Measurements from ENCODE around the gene TAGLN2. TPM values are rescaled to one million over a fixed set of nuclear protein-coding genes. Genes with fewer than 3 reads are reported as not detected.

The TAGLN2 gene
- polyA plus RNA-seq, 2 of the 4 experiments (the other 2 are of a cell fraction): 536 to 811 TPM

GRCh38 chr1:159933347-159933746, 8.0 kb upstream of the TAGLN2 start:
- FAIRE-seq: no peak
- no peak overlapping the region for H3K4me3 ChIP-seq
- ChIA-PET CTCF (interaction anchor here (0.9 to 22.4 kb wide), 11 partner anchors 8 to 152 kb away, joined by 3 to 665 read pairs (median 7); partner anchors contain the start of genes IGSF9 and TAGLN2), POLR2A (interaction anchor here (2.0 kb wide), 1 partner anchor 8 kb away, joined by 5 read pairs; the partner anchor contains the start of gene TAGLN2)
- no peaks in the 10 kb centered on the region for H3K9me3 ChIP-seq
- no peak for ATAC-seq
- no peak for DNase-seq (ENCODE audit: low read depth in 1 of 2, low spot score in 1 of 2)
- H3K27ac ChIP-seq: no peak overlapping the region
- peaks cover 20% of the 10 kb centered on the region for H3K4me1 ChIP-seq
- WGBS (ENCODE audit: missing lambda C conversion rate): 79% methylated on average over 4 of the region's 4 CpGs
- H3K4me2 ChIP-seq: no peak overlapping the region
- TF ChIP-seq RFX5 (IDR thresholded peaks at IDR 0.05) (no peak), RCOR1 (IDR thresholded peaks at IDR 0.05; ENCODE audit: low read depth, low read length) (no peak), KDM1A (IDR thresholded peaks at IDR 0.05; ENCODE audit: low read depth) (no peak), ZC3H11A (IDR thresholded peaks at IDR 0.05) (no peak), NFE2L2 (conservative IDR thresholded peaks at IDR 0.05; ENCODE audit: low read length) (no peak), EHMT2 (IDR thresholded peaks at IDR 0.05; ENCODE audit: low read depth) (no peak)

- ChIA-PET CTCF (interaction anchor here (0.8 to 22.4 kb wide), 10 partner anchors 7 to 319 kb away, joined by 3 to 665 read pairs (median 8); partner anchors contain the start of genes IGSF9 and TAGLN2), POLR2A (interaction anchor here (2.0 kb wide), 1 partner anchor 7 kb away, joined by 5 read pairs; the partner anchor contains the start of gene TAGLN2)
- Histone ChIP-seq H3K4me1 (peaks cover 16% of the 10 kb centered on the region), H3K4me3 (no peak overlapping the region), H3K9me3 (no peaks in the 10 kb centered on the region), H3K4me2 (no peak overlapping the region), H3K27ac (no peak overlapping the region)
- ATAC-seq: no peak
- TF ChIP-seq HES2 (IDR thresholded peaks at IDR 0.05): no peak
- TF ChIP-seq EP300 (IDR thresholded peaks at IDR 0.05): no peak
- TF ChIP-seq PBX3 (IDR thresholded peaks at IDR 0.05): no peak
- TF ChIP-seq HOXB5 (CRISPR knock-in tag; IDR thresholded peaks at IDR 0.05): no peak
- TF ChIP-seq SREBF2 (IDR thresholded peaks at IDR 0.05): no peak
- no peak for TF ChIP-seq CHD2 (IDR thresholded peaks at IDR 0.05; ENCODE audit: low read length, partially characterized antibody)
- no peak for TF ChIP-seq HOXB13 (CRISPR knock-in tag; IDR thresholded peaks at IDR 0.05; ENCODE audit: low read depth)
- no peak for FAIRE-seq
- WGBS (ENCODE audit: missing lambda C conversion rate): 72% methylated on average over 8 of the region's 16 CpGs
- DNase-seq (ENCODE audit: low read depth in 1 of 2, low spot score in 1 of 2): no peak
These were observed 7.3 kb upstream of the TAGLN2 start for GRCh38 chr1:159932296-159933285.

GRCh38 chr1:159931795-159932173, 6.5 kb upstream of the TAGLN2 start:
- Histone ChIP-seq H3K4me2 (no peak overlapping the region), H3K27ac (no peak overlapping the region), H3K4me3 (no peak overlapping the region), H3K9me3 (no peaks in the 10 kb centered on the region), H3K4me1 (peaks cover 7% of the 10 kb centered on the region)
- ChIA-PET POLR2A (no interaction called here), CTCF (interaction anchor here (0.8 to 22.4 kb wide), 6 partner anchors 14 to 320 kb away, joined by 4 to 665 read pairs (median 12); partner anchors contain the start of gene IGSF9)
- DNase-seq (ENCODE audit: low read depth in 1 of 2, low spot score in 1 of 2): no peak
- ATAC-seq: no peak
- no peak for FAIRE-seq
- WGBS (ENCODE audit: missing lambda C conversion rate): 93% methylated on average over 3 of the region's 3 CpGs
- TF ChIP-seq MYC (IDR thresholded peaks at IDR 0.05; ENCODE audit: borderline replicate concordance, low read length): no peak
- no peak for TF ChIP-seq ZNF302 (CRISPR knock-in tag; IDR thresholded peaks at IDR 0.05)
- TF ChIP-seq HMGXB4 (CRISPR knock-in tag; IDR thresholded peaks at IDR 0.05; ENCODE audit: borderline replicate concordance): no peak
- TF ChIP-seq CHD4 (IDR thresholded peaks at IDR 0.05; ENCODE audit: borderline replicate concordance): no peak
- no peak for TF ChIP-seq HES2 (IDR thresholded peaks at IDR 0.05)
- no peak for TF ChIP-seq JUNB (IDR thresholded peaks at IDR 0.05)
- TF ChIP-seq E2F6 (IDR thresholded peaks at IDR 0.05; ENCODE audit: borderline replicate concordance, low read depth): no peak
- no peak for TF ChIP-seq RFX5 (IDR thresholded peaks at IDR 0.05)
- TF ChIP-seq KDM5A (IDR thresholded peaks at IDR 0.05): no peak
- TF ChIP-seq CBX2 (IDR thresholded peaks at IDR 0.05; ENCODE audit: borderline replicate concordance, low read depth): no peak
- no peak for TF ChIP-seq ZFP36 (IDR thresholded peaks at IDR 0.05; ENCODE audit: borderline replicate concordance, partially characterized antibody)
- TF ChIP-seq EP300 (IDR thresholded peaks at IDR 0.05): no peak
- no peak for TF ChIP-seq RARB (CRISPR knock-in tag; IDR thresholded peaks at IDR 0.05)
- TF ChIP-seq RAD21 (conservative IDR thresholded peaks at IDR 0.05 in 1 of 2, IDR thresholded peaks at IDR 0.05 in 1 of 2): no peak
- TF ChIP-seq FOSL2 (IDR thresholded peaks at IDR 0.05): no peak
- no peak for TF ChIP-seq FOSL2 (CRISPR knock-in tag; IDR thresholded peaks at IDR 0.05)

Data from A549 (cell line).